Heart left ventricle (tissue), 16 donors: Measurements from ENCODE around the gene CYP2D6. TPM values are rescaled to one million over a fixed set of nuclear protein-coding genes. Genes with fewer than 3 reads are reported as not detected.

Experiments used
- ATAC-seq, 4 donors: fragments of 200-7000 bp; cut with Tn5 transposase; one replicate each; pipeline ENCODE4 v1.9.1; 2020 to 2022; ENCODE audit warnings: moderate library complexity in 4 of 4, mild to moderate bottlenecking in 3 of 4, moderate number of reproducible peaks in 1 of 4
- DNase-seq, 5 donors: peaks; one replicate each; pipeline ENCODE4 v3.0.0-alpha.2; 2020
- H3K27ac ChIP-seq, 12 donors: fragments of 200-600 bp; sonication (generic) in 4 of 12; one replicate each; pipeline versions ENCODE4 v1.5.0 to v1.8.0; 2016 to 2022; ENCODE audit warnings: mild to moderate bottlenecking in 2 of 12
- H3K27me3 ChIP-seq, 9 donors: fragments of 200-600 bp; sonication (generic) in 2 of 9; one replicate each; pipeline versions ENCODE4 v1.5.1 to v1.8.0; 2016 to 2022; ENCODE audit warnings: mild to moderate bottlenecking in 3 of 9
- H3K36me3 ChIP-seq, 9 donors: fragments of 200-600 bp; sonication (generic) in 2 of 9; one replicate each; pipeline versions ENCODE4 v1.5.0 to v1.8.0; 2018 to 2022; ENCODE audit warnings: mild to moderate bottlenecking in 2 of 9
- H3K4me1 ChIP-seq, 12 donors: fragments of 200-600 bp; sonication (generic) in 4 of 12; one replicate each; pipeline versions ENCODE4 v1.5.0 to v1.8.0; 2016 to 2022; ENCODE audit warnings: mild to moderate bottlenecking in 3 of 12
- H3K4me3 ChIP-seq, 12 donors: fragments of 200-600 bp; sonication (generic) in 4 of 12; one replicate each; pipeline versions ENCODE4 v1.5.0 to v1.8.0; 2017 to 2022; ENCODE audit warnings: mild to moderate bottlenecking in 9 of 12, moderate library complexity in 4 of 12
- H3K9me3 ChIP-seq, 12 donors: fragments of 200-600 bp; sonication (generic) in 4 of 12; one replicate each; pipeline versions ENCODE4 v1.5.0 to v1.8.0; 2016 to 2022; ENCODE audit warnings: mild to moderate bottlenecking in 1 of 12
- POLR2A ChIP-seq, 2 donors: fragments of 450-650 bp; IDR thresholded peaks; one replicate each; pipeline ENCODE4 v1.6.1; 2017; ENCODE audit warnings: antibody characterized with exemption in 2 of 2, mild to moderate bottlenecking in 2 of 2, moderate library complexity in 2 of 2
- WGBS, 4 donors: extraction: QIAGEN DNeasy Blood & Tissue Kit in 2 of 4; methylation state at CpG; one replicate each; pipeline versions ENCODE4 v1.1.5 to v1.1.7; 2013 to 2018; 5-methylcytosine and 5-hydroxymethylcytosine counted together
- intact Hi-C, 10 donors: fragments of 100-400 bp; cut with DNase I; formaldehyde crosslinking; loops; one replicate each; pipeline versions ENCODE4 v1.11.1 to v1.14.2; 2022
- polyA plus RNA-seq, 2 donors: library from polyadenylated mRNA; stranded (reverse); fragments of 200-250 nt; gene quantifications; one replicate each; pipeline ENCODE4 v1.2.3, GENCODE V29; 2013
- total RNA-seq, 9 donors: library from RNA; depleted of rRNA in 2 of 9; stranded (reverse); fragments of >200 nt in 2 of 9; fragmentation: NEBNext Ultra II Directional in 3 of 9; extraction: Animal tissue kit (Norgen Biotek cat#: 25700) in 3 of 9; gene quantifications; one replicate each; pipeline versions ENCODE4 v1.1.0 to v1.2.4, GENCODE V29; 2016 to 2023
- TF ChIP-seq, protein P1 (sequence below), 12 donors: fragments of 200-600 bp; sonication (generic) in 4 of 12; IDR thresholded peaks; one replicate each; pipeline versions ENCODE4 v1.5.0 to v1.8.0; 2018 to 2022; ENCODE audit warnings: antibody characterized with exemption in 12 of 12, mild to moderate bottlenecking in 5 of 12
- donor health status: ischemic (EF 13 %, LVEDD 7.1; RV severe dilation, severe dysfunction).
- donor health status: healthy with polysubstance abuse.
- donor health status: DM: no; HTN: yes; CAD: no.
- donor health status: DM: no; HTN: no; CAD: no.
- donor health status: ischemic (EF 25% LVEDD 6.9; RV normal size, moderate dysfunction).
- donor health status: ischemic (EF 25% LVEDD 5.7; RV mildly dilated, moderate dysfunction).
- donor health status: healthy.
- donor health status: DM: yes; HTN: yes; CAD: no.
- donor health status: ischemic (EF 35%, LVEDD 5.7; RV mildly dilated, moderate dysfunction).
- donor health status: nonischemic (EF 11% LVEDD 7.7; RV severe dilation, severe dysfunction).
- donor health status: DM: yes; HTN: yes; CAD: no.
- donor health status: PGD.
- donor health status: ischemic (EF 29% LVEDD 5.4; RV normal size, mild dysfunction).
- donor health status: nonischemic (EF 23%, LVEDD 6.1; RV moderate dilation, normal function).

Gene CYP2D6
- total and polyA plus RNA-seq, 11 donors: 0.12 to 0.47 (median 0.26) TPM; not detected in 1

DNA sequence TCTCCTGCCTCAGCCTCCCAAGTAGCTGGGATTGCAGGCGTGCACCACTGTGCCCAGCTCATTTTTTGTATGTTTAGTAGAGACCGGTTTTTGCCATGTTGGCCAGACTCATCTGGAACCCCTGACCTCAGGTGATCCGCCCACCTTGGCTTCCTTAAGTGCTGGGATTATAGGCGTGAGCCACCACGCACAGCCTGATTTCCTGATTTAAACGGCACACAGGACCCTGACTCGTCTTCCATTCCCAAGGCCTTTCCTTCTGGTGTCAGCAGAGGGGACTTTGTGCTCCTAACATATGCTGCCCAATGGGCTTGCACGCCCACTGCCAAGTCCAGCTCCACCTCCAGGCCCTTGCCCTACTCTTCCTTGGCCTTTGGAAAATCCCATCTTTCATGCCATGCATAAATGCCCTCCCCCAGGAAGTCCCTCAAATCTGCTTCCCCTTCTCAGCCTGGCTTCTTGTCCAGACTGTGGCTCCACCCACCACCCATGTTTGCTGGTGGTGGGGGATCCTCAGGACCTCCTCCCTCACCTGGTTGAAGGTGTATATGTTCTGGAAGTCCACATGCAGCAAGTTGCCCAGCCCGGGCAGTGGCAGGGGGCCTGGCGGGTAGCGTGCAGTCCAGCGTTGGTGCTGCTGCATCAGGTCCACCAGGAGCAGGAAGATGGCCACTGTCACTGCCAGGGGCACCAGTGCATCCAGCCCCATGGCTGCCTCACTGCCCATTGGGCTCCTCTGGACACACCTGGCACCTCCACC lies 23.9 kb upstream of the CYP2D6 start:
- no peak overlapping the region for H3K4me3 ChIP-seq
- TF ChIP-seq POLR2A (IDR thresholded peaks at IDR 0.05): no peak
- TF ChIP-seq, protein P1, sequence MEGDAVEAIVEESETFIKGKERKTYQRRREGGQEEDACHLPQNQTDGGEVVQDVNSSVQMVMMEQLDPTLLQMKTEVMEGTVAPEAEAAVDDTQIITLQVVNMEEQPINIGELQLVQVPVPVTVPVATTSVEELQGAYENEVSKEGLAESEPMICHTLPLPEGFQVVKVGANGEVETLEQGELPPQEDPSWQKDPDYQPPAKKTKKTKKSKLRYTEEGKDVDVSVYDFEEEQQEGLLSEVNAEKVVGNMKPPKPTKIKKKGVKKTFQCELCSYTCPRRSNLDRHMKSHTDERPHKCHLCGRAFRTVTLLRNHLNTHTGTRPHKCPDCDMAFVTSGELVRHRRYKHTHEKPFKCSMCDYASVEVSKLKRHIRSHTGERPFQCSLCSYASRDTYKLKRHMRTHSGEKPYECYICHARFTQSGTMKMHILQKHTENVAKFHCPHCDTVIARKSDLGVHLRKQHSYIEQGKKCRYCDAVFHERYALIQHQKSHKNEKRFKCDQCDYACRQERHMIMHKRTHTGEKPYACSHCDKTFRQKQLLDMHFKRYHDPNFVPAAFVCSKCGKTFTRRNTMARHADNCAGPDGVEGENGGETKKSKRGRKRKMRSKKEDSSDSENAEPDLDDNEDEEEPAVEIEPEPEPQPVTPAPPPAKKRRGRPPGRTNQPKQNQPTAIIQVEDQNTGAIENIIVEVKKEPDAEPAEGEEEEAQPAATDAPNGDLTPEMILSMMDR (IDR thresholded peaks at IDR 0.05): no peak
- no peaks in the 10 kb centered on the region for H3K27me3 ChIP-seq
- H3K27ac ChIP-seq: no peak overlapping the region
- ATAC-seq (no peak), DNase-seq (no peak)
- peaks cover 0 to 14% (median 5%) of the 10 kb centered on the region in 9 donors for H3K36me3 ChIP-seq
- H3K9me3 ChIP-seq: no peaks in the 10 kb centered on the region
- WGBS, 4 donors: 94 to 97% (median 95%) methylated on average over 11 to 12 of the region's 12 CpGs
- intact Hi-C loops: no loop called here
- H3K4me1 ChIP-seq: peaks cover 0 to 8% (median 0%) of the 10 kb centered on the region in 12 donors

DNA sequence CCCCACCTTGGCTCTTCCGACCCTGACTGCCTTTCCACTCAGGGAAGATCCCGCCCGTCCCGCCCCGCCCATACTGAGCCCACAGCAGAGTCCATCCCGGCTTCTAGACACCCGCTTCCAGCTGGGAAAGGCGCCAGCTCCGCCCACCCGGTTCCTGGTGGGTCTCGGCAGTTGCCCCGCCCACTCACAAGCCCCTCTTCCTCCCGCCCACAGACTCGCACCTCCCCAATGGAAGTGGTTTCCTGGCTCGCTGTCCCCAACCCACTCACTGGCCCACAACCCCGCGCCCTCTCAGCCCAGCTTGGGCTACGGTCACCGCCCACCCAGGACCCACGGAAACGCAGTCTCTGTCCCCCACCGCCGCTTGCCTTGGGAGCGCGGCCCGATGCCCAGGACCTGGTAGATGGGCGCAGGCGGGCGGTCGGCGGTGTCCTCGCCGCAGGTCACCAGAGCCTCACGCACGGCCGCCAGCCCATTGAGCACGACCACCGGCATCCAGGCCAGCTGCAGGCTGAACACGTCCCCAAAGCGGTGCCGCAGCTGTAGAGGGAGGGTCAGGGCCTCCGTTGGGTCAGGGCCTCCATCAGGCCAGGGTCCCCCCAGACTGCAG lies 22.2 kb upstream of the CYP2D6 start:
- 79 to 89% (median 87%) methylated on average over 36 to 42 of the region's 42 CpGs for WGBS, 4 donors
- H3K4me3 ChIP-seq: peak overlapping the region in 1 of 12 donors; percentile 10
- H3K27me3 ChIP-seq: no peaks in the 10 kb centered on the region
- no peaks in the 10 kb centered on the region for H3K9me3 ChIP-seq
- peaks cover 0 to 14% (median 5%) of the 10 kb centered on the region in 9 donors for H3K36me3 ChIP-seq
- intact Hi-C loops: no loop called here
- TF ChIP-seq, protein P1 (IDR thresholded peaks at IDR 0.05): no peak
- no peak for TF ChIP-seq POLR2A (IDR thresholded peaks at IDR 0.05)
- DNase-seq (no peak), ATAC-seq (no peak)
- no peak overlapping the region for H3K27ac ChIP-seq
- peaks cover 0 to 8% (median 0%) of the 10 kb centered on the region in 12 donors for H3K4me1 ChIP-seq

DNA sequence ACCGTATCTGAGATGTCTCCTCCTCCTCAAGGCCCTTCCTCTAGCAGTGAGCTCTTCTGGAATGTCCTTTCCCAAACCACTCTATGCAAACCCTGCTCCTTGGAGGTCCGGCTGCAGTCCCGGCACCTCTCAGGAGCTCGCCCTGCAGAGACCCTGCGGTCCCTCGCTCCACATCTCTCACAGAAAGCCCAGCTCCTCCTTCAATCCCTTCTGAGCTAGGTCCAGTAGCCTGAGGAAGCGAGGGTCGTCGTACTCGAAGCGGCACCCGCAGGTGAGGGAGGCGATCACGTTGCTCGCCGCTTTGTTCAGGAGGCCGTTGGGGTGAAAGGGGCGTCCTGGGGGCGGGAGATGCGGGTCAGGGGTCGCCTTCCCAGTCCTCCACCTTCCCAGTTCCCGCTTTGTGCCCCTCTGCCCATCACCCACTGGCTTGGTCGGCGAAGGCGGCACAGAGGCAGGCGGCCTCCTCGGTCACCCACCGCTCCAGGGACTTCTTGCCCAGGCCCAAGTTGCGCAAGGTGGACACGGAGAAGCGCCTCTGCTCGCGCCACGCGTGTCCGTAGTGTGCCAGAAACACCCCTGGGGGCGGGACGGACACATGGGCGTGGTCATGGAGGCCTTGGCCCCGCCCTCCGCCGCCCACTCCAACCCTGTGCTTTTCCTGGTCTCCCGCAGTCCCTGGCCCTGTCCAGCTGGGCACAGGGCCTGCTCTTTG lies 21.5 kb upstream of the CYP2D6 start:
- TF ChIP-seq POLR2A (IDR thresholded peaks at IDR 0.05): no peak
- TF ChIP-seq, protein P1 (IDR thresholded peaks at IDR 0.05): no peak
- peak overlapping the region in 1 of 12 donors; percentile 10 for H3K4me3 ChIP-seq
- no peak for ATAC-seq

More for the DNA sequence above, 21.5 kb upstream of the CYP2D6 start:
- Histone ChIP-seq H3K9me3 (no peaks in the 10 kb centered on the region), H3K36me3 (peaks cover 0 to 14% (median 2%) of the 10 kb centered on the region in 9 donors), H3K27me3 (no peaks in the 10 kb centered on the region), H3K27ac (no peak overlapping the region), H3K4me1 (peaks cover 0 to 8% (median 0%) of the 10 kb centered on the region in 12 donors)
- no peak for DNase-seq
- intact Hi-C loops: no loop called here
- WGBS, 4 donors: 80 to 85% (median 82%) methylated on average over 39 to 43 of the region's 43 CpGs
